Measurements from ENCODE around the gene SMIM3.
"Not testable (repeated sequence)": the region's sequence is repeated elsewhere in the genome, so short reads cannot be mapped to it uniquely, and the experiment has no call there.

The SMIM3 gene

DNA sequence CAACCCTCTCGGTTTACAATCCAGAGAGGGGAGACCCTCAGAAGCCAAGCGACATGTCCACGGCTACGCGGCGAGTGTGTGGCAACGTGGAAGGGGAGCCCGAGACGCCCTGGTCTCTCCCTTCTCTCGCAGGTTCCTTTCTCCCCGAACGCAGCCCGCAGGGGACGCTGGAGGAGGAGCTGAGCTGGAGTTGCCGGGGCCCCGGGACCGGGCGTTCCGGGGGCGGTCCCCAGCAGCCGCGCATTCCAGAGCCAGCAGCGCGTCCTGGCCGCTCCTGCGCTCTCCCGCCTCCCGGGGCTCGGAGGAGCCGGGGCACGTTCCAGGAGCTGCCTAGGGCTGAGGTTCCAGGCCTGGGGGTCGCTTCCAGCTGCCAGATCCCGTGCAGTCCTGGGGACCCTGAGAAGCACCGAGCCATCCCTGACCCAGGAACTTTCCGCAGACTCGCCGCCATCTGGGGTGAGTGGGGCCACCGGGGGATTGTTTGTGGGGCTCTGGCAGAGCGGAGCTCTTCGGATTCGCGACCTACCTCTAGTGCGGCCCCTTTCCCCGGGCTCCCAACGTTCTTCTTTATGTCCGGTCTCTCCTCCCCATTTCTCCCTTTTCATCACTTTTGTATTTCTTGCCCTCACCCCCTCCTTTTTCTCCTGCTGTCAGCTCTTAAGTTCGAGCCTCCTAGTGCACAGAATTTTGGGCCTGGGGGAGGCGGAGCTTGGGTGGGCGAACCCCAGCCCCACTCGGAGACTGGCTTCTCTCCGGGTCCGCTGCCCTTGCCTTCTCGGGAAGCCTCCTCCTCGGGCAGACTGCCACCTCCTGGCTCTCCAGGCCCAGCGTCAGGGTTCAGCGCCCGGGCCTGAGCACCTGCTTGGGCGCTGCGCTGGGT is at the start of gene SMIM3:
SMIM3 (plus strand) TSS at position 241 of the 880 bp plus-strand sequence. CDS start 16,684 bp downstream, outside the sequence.
- peak; percentile 63 for DNase-seq (ENCODE audit: low spot score)

GRCh38 chr5:150729859-150730258 is 48.7 kb upstream of the SMIM3 start:
- DNase-seq (ENCODE audit: low spot score) = no peak

- DNase-seq (ENCODE audit: low spot score) = no peak
Observed at GRCh38 chr5:150731669-150732242, 46.8 kb upstream of the SMIM3 start.

- DNase-seq (ENCODE audit: low spot score) = no peak
Observed at GRCh38 chr5:150734579-150735384, 43.8 kb upstream of the SMIM3 start.

DNA sequence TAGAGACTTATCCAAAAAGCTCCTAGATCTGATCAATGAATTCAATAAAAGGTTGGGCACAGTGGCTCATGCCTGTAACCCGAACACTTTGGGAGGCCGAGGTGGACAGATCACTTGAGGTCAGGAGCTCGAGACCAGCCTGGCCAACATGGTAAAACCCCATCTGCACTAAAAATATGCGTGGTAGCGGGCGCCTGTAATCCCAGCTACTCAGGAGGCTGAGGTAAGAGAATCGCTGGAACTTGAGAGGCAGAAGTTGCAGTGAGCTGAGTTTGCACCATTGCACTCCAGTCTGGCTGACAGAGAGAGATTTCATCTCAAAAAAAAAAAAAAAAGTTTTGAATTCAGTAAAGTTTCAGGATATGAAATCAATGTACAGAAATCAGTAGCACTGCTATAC is 39.7 kb upstream of the SMIM3 start:
- DNase-seq (ENCODE audit: low spot score) = no peak

GRCh38 chr5:150740992-150741391 is 37.6 kb upstream of the SMIM3 start:
- no peak for DNase-seq (ENCODE audit: low spot score)

GRCh38 chr5:150742455-150743141 is 36.0 kb upstream of the SMIM3 start:
- not testable (repeated sequence) for DNase-seq (ENCODE audit: low spot score)

- not testable (repeated sequence) for DNase-seq (ENCODE audit: low spot score)
Observed at GRCh38 chr5:150743142-150743488, 35.4 kb upstream of the SMIM3 start.

DNA sequence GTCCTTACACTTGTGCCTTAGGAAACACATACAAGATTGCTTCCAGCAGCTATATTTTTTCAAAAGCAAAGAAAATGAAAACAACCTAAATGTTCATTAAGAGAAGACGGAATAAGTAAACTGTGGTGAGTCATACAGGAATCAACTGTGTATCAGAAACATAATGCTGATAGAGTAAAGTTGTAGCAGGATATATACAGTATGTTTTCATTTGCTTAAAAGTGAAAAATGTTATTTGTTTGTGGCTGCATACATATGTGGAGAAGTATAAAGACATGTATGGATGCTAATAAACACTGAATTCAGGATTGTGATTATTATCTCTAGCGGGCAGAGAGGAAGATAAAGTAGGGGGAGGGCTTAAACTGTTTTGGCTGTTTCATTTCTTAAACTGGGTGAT is 28.1 kb upstream of the SMIM3 start:
- DNase-seq (ENCODE audit: low spot score) = no peak

- no peak for DNase-seq (ENCODE audit: low spot score)
Observed at GRCh38 chr5:150751096-150751891, 27.3 kb upstream of the SMIM3 start.

DNA sequence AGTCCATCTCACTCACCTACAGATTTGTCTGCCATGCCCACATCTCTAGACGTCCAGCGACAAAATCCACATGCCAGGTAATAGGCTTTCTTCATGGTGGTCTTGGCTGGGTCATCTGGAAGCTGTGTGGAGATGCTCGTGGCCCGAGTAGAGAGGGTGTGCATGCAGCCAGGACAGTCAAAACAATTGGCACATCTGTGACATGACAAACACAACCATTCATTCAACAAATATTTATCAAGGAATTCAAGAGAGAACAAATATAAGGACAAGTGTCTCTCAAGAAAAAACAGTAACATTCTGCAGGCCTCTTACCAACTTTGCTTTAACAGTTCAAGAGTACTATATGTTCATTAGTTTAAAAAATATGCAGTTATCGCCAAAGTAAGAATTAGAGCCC is 25.1 kb upstream of the SMIM3 start:
- DNase-seq (ENCODE audit: low spot score) = no peak

GRCh38 chr5:150753863-150754262 is 24.7 kb upstream of the SMIM3 start:
- DNase-seq (ENCODE audit: low spot score) = no peak

DNA sequence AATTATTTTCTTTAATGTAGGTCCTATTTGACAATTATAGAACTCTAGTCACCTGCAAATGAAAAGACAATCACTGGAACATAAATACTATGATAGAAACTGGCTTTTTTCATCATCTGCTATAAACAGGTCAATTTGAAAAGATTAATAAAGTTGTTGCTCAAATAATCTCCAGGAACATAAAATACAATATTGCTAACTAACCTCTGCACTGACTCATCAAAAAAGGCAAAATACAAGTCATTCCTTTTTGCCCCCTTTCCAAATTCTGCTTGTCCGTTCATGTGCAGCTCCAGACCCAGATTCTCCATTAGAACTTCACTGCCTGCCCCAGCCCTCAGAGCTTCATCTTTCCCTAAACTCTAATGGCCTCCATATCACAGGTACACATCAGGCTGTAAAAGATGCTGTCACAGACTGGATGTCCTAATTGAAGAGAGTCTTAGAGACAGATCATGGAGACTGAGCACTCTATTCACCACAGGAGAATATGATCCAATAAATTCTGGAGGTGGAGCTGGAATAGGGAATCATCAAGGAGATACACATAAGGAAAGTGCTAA is 21.4 kb upstream of the SMIM3 start:
- DNase-seq (ENCODE audit: low spot score) = no peak

- no peak for DNase-seq (ENCODE audit: low spot score)
Observed at GRCh38 chr5:150758203-150758530, 20.4 kb upstream of the SMIM3 start.

- DNase-seq (ENCODE audit: low spot score) = peak; percentile 96
Observed at GRCh38 chr5:150758531-150759333, 19.8 kb upstream of the SMIM3 start, which contains the start of gene DCTN4. Gene DCTN4, minus strand, starts transcription at chr5:150759017. Its CDS starts 24 bp downstream, at chr5:150758993.

DNA sequence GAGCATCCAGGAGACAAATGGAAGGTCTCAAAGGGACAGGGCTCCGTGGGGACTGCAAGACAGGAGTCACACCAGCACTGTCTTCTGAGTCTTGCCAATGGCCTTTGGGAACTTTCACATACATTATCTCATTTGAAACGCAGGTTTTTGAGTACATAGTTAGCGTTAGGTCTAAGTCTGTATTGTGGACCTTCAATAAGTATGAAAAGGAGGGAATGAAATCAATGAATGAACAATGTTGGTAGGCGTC is 19.3 kb upstream of the SMIM3 start:
- DNase-seq (ENCODE audit: low spot score) = no peak

DNA sequence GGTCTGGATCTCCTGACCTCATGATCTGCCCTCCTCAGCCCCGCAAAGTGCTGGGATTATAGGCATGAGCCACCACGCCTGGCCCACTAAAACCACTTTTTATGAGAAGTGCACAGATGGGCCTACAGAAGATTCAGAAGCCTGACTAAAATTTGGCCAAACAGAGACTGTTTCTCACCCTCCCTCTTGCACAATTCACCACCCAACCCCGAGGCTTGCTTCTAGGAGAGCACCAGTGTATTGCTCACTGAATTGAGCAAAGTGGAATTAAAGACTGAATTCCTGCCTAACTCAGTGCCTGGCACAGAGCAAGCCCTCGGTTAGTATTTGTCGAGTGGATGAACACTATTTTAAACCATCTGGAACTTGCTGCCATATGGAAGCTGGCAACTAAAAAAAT is 16.3 kb upstream of the SMIM3 start:
- no peak for DNase-seq (ENCODE audit: low spot score)

DNA sequence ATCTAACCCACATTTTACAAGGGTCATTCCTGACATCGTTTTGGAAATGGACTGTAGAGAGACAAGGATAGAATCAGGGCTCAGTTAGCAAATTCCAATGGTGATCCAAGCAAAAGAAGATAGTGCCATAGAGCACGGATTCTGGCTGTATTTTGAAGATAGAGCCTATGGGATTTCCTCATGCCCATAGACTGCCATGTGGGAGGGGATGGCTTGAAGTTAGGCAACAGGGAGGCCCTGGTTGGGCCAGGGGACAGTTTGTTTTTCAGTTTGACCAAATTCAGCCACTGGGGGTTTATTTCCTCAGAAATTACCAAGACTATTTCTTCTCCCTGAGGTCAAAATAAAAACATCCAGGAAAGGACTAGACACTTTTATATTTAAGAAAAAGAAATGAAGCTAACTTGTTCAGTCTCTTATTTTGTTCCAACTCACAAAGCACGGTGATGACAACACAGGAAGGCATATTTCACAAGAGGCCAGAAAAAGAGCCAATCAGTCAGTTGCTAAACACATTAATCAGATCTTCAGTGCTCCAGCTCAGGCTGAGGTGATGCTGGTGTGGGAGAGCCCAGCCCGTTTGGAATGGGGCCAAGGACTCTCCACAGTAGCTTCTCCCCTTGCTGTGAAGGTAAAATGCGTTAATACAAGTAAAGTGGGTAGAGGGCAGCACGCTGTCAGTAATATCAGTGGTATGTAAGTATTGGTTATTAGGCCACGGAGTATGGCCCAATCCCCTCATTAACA is 15.4 kb upstream of the SMIM3 start:
- DNase-seq (ENCODE audit: low spot score) = no peak

DNA sequence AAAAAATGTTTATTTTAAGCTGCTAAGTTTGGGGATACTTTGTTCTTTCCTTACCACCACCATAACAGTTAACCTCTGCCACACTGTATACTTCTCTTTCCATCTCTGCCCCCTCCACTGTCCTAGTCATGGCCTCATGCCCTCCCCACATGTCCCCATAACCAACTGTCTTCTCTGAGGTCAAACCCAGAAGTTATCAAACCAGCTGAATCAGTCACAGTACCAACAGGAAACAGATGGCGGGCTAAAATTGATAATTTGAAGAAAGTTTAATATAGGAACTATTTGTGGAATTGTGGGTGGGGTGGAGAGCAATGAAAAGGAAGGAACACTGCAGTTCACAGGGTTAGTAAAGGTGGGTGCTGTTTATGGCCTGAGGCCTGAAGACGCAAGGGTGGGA is 14.0 kb upstream of the SMIM3 start:
- DNase-seq (ENCODE audit: low spot score) = no peak

Measured in CD4-positive, alpha-beta T cell treated with Interleukin-2 at 100 ng/mL for 4 hours (primary cell).